Body of pancreas (tissue), 4 donors: Measurements from ENCODE around the gene ZSWIM7.

Experiments
- POLR2A ChIP-seq, 3 donors: fragments of 450-650 bp; IDR thresholded peaks; one replicate each; pipeline ENCODE4 v1.6.1; 2016; ENCODE audit warnings: antibody characterized with exemption in 3 of 3, mild to moderate bottlenecking in 2 of 3
- TF ChIP-seq, protein P1 (sequence below), 7 experiments: fragments of 450-650 bp in 4 of 7; fragments of 200-600 bp in 3 of 7; sonication (generic) in 3 of 7; IDR thresholded peaks; one replicate each; pipeline ENCODE4 v1.5.1; 2016 to 2019; ENCODE audit warnings: antibody characterized with exemption in 7 of 7

DNA sequence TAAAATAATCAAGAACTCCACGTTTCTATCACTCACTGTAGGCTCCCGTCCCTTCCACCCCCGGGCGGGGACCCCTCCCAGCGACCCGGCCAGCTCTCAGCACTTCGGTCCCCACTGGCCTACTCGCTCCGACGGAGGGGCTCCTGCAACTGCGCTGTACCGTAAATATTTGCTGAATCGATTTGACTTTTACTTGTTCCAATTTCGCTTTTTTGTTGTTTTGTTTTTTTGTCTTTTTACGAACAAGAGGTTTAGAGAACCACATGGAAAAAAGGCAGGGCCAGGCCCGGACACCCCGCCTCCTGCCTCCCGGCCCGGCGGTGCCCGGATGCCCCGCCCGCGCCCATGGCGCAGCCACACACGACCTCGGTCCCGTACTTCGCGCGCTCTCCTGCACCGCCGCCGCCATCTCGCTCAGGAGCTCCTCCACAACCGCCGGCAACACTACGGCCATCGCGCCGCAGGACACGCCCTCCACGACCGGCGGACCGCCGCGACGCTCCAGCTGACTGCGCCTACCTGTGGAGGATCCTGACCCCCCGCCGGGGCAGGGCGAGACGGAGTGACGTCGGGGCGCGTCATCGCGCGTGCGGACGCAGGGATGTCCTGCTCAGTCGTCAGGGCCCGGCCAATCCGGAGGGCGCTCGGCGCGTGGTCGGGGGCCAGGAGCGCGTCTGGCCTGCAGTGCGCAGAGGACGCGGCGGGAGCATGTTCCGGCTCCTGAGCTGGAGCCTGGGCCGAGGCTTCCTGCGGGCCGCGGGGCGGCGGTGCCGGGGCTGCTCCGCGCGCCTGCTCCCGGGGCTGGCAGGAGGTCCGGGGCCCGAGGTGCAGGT, at the start of gene ZSWIM7, which contains the start of gene TTC19:
- TF ChIP-seq, protein P1, sequence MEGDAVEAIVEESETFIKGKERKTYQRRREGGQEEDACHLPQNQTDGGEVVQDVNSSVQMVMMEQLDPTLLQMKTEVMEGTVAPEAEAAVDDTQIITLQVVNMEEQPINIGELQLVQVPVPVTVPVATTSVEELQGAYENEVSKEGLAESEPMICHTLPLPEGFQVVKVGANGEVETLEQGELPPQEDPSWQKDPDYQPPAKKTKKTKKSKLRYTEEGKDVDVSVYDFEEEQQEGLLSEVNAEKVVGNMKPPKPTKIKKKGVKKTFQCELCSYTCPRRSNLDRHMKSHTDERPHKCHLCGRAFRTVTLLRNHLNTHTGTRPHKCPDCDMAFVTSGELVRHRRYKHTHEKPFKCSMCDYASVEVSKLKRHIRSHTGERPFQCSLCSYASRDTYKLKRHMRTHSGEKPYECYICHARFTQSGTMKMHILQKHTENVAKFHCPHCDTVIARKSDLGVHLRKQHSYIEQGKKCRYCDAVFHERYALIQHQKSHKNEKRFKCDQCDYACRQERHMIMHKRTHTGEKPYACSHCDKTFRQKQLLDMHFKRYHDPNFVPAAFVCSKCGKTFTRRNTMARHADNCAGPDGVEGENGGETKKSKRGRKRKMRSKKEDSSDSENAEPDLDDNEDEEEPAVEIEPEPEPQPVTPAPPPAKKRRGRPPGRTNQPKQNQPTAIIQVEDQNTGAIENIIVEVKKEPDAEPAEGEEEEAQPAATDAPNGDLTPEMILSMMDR (IDR thresholded peaks at IDR 0.05), result peak in 1 of 7 experiments; percentile 29
- peak; percentile 91 to 98 (median 96) for TF ChIP-seq POLR2A (IDR thresholded peaks at IDR 0.05)
